HG03108 (cell line): ENCODE results near the gene CDC42EP3.
A peak's percentile ranks its signal among the peaks of the same experiment; 100 is the strongest.

Source experiments
- ATAC-seq: cut with Tn5 transposase; IDR thresholded peaks from one replicate; pipeline ENCODE4 v1.9.1; 2021; ENCODE audit warnings: moderate library complexity; ENCODE audit not compliant: unreplicated experiment

CDC42EP3 gene

DNA sequence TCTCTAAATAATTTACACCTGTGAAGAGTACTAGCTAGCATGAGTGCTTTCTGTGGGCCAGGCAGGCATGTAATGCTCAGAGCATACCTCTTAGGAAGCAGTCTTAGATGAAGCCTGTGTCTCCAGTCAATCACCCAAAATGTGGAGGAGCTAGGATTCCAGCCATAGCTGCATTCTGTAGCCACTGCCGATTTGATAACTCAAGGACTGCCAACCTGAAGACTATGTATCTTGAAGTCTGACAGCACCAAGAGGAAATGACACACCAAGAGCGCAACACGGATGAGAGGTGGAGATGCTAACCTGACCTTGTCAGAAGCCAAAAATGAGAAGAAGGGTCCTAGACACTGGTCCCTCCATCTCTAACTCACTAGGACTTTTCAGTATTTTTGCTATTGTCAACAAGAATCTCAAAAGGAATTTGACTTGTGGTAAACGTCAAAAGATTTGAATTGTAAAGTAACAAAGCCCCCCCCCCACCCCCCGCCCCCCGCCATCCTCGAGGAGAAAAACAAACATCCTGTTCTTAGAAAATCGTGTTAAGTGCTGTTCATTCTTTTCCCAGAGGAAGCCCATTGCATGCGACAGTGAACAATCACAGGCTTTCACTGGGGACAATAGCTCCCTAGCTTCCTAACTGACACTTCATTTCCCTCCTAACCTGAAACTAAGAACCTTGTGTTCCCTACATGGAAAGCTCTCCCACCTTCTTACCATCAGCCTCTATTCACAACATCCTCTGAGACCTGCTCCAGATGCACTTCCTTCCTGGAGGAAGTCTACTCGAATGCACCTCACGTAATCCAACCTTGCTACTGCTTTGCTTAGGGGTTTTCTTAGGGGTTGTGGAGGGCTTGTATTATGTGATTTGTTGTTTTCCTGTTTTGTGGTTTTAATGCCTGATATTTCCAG is 14.7 kb downstream of the CDC42EP3 start:
- no peak for ATAC-seq

DNA sequence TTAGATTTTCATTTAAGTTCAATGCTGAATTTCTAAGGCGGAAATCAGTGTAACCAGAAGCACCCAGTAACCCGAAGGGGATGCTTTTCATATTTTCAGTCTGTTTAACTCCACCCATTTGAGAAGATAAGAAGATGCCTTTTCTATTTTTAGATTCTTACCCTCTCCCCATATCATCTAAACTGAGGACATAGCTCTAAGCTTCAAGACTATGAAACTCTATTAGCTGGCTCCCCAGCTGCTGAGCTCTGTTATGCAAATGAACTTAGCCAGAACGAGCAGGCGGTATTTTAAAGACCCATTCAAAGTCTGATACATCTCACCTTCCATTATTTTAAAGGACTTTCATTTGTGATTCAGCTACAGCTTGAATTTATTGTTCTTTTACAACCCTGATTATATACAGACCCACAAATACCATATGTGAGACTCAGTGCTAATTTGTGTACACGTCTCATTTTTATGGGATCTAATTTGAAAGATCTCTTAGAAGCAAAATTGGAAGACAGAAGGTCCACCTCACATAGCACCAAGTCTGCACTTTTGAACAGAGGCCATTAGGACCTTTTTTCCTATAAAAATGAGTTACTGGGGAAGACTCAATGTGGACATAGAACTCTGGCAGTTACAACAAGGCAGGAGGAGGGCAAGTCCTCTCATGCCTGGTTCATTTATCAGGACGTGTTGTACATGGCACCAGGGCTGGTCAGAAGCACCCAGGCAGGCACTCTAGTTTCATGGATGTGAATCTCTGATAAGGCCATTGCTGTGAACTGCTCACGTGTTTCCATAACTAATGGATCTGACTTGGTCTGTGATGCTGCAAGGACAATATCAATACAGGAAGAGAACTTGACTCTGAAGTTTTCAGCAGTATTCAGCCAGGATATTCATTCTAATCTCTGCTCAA is 16.3 kb downstream of the CDC42EP3 start:
- ATAC-seq, result peak; percentile 77

DNA sequence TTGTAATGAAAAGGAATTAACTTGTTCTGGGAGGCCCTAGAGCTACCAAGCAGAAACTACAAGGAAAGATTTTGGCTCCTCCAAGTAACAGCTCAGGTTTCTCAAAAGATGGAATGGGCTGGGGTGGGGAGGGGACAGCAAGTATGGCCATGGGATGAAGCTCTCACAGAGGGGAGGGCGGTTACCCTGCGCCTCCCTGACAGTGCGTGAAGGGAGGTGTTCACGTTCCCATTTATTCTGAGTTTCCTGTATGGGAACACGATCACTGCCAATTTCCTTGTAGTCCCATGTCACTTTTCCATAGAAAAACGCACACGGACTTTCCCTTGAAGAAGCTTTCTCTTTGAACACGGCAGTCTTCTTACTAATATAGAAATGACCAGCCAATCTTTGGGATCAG is 17.0 kb downstream of the CDC42EP3 start:
- no peak for ATAC-seq

GRCh38 chr2:37653805-37654378 is 17.6 kb downstream of the CDC42EP3 start:
- ATAC-seq, result peak; percentile 32

DNA sequence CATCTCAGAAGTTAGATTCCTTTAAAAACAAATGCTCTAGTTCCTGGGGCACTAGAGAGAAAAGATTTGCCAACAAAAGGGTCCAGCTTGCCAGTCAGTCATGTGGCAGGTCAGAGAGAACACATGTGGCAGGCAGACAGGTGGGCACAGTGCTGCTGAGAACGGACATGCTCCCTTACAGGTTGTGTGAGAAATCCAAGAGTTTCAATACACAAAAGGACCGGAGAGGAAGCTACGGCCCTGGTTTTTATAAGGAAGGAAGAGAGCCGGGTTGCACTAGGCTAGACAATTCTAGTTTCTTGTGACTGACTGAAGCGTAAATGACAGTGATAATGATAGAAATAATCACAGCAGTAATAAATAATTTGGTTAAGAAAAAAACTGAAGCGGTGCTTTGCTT is 18.3 kb downstream of the CDC42EP3 start:
- ATAC-seq, result no peak

GRCh38 chr2:37652199-37652640 is 19.2 kb downstream of the CDC42EP3 start:
- no peak for ATAC-seq

DNA sequence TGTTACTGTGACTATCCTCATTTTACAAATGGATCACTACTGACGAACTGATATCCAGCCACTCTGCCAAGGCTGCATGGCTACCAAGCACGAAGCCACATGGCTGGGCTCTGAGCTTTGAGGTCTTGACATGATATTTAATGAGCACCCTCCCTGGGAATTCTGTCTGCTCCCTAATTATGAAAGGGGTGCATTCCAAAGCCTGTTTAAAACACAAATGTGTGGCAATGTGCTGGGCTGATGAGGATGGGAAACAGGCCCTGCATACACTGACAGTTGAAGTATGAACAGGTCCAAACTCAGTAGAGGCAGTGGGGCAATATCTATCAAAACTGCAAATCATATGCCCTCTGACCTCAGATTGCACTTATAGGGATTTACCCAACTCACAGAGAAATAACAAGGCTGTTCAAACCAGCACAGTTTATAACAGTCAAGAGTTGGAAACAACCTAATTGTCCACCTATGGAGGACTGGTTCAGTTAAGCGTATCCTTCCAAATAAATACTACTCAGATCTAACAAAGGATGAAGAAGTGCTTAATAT is 20.8 kb downstream of the CDC42EP3 start:
- ATAC-seq, result no peak

GRCh38 chr2:37649518-37649917 is 21.9 kb downstream of the CDC42EP3 start:
- no peak for ATAC-seq

- ATAC-seq, result no peak
Observed at GRCh38 chr2:37648331-37649011, 23.0 kb downstream of the CDC42EP3 start.

GRCh38 chr2:37647971-37648330 is 23.5 kb downstream of the CDC42EP3 start:
- ATAC-seq, result no peak

- ATAC-seq, result no peak
Observed at GRCh38 chr2:37645836-37646235, 25.6 kb downstream of the CDC42EP3 start.

DNA sequence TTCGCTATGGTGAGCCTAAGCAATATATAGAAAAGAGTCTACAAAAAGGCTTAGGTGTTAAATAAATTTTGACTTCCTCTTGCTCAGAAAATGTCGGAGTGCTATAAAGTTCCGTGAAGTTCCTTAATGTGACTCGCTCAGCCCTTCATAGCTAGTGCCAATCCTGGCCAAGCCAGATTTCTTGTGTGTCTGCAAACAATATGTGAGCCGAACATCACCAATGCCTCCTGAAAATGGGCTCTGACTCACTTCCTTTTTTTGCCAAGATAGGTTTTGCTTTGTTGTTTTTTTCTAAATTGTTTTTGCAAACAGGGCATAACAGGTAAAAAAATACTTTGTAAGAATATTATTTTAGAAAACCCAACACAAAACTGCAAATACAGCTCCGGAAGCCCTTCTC is 26.1 kb downstream of the CDC42EP3 start:
- no peak for ATAC-seq

GRCh38 chr2:37644191-37644590 is 27.3 kb downstream of the CDC42EP3 start:
- no peak for ATAC-seq

GRCh38 chr2:37643730-37644078 is 27.7 kb downstream of the CDC42EP3 start:
- ATAC-seq, result no peak

- ATAC-seq, result no peak
Observed at GRCh38 chr2:37642907-37643729, 28.3 kb downstream of the CDC42EP3 start.

DNA sequence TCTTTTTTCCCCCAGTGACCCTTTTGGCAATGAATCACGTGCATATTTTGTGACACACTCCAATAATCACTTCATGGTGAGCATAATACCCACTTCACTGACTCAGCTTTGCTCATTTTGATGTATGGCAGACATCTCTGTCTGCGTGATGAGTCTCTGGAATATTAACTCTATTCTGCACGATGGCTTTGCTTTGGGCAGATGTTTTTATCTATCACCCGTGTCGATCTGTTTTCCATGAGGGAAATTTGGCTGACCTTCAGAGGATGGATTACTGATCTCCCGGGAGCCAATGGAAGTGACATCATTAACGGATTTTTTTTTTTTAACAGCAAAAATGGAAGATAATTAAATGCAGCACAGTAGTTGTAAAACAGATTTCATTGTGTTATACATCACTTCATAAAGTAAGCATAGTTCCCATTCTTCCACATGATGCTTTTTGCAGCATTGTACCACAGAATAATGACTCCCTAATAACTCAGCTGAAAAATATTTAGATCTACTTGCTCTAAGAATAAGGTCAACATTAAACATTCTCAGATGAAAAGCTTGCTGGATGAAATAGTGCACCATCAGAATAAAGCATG is 29.8 kb downstream of the CDC42EP3 start:
- ATAC-seq, result no peak

DNA sequence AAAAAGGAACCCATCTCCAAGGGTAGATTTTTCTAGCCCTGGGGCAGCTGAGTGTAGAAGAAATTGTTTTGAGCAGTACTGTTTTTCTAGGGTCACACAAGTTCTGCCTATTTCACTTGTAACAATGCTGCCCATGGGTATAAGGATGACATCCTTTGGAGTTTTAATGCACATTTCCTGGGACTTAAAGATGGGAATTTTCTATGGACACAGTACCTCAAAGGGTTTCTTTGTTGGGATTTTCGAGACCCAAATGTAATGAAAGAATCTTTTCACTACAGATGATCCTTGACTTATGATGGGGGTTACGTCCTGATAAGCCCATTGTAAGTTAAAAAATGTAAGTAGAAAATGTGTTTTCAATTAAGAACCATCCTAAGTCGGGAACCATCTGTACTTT is 31.8 kb downstream of the CDC42EP3 start:
- no peak for ATAC-seq

DNA sequence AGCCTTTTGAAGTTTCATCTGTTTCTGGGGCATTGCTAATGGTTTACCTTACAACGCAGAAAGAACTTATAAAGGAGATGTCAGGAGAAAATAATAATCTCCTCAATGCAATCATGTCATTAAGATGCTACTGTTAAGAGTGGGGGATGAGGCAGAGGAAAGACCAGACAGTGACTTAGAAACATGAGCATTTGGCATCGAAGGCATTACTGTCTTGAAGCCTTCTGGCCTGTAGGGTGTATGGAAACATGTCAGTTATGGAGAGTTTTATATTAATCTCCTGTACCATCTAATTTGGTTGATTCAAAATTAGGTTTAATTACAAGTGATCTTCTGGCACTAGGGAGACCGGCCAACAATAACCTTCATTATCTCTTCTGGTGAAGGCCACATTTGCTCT is 32.5 kb downstream of the CDC42EP3 start:
- no peak for ATAC-seq

- no peak for ATAC-seq
Observed at GRCh38 chr2:37637985-37638384, 33.5 kb downstream of the CDC42EP3 start.
